ENCODE data around the gene MYBPC1. TPM values are rescaled to one million over a fixed set of nuclear protein-coding genes. Genes with fewer than 3 reads are reported as not detected.
"Not testable (repeated sequence)": the region's sequence is repeated elsewhere in the genome, so short reads cannot be mapped to it uniquely, and the experiment has no call there.

The MYBPC1 gene
- total and polyA plus RNA-seq, 12 donors: 0.14 to 9.3 (median 0.66) TPM; not detected in 5

DNA sequence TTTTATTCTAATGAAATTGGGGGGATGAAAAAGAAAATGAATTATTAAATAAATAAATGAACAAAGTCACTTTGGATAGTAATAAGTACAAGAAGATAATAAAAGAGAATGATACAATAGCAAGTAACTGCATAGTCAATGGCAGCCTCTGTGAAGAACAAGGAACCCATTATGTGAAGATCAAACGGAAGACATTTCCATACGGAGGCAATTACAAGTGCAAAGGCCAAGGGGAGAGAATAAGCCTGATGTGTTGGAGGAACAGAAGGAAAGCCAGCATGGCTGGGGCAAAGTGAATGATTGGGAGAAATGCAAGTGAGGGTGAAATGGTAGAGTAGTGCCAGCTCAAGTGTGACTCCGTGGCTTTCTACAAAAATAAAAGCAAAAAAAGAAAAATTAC lies 58.7 kb downstream of the MYBPC1 start:
- Histone ChIP-seq H3K27me3 (peaks cover 3% of the 10 kb centered on the region), H3K9me3 (replicated peaks in 1 of 3) (no peaks in the 10 kb centered on the region), H3K4me1 (replicated peaks in 1 of 2) (no peaks in the 10 kb centered on the region), H3K36me3 (replicated peaks in 1 of 2) (no peaks in the 10 kb centered on the region), H3K27ac (no peak overlapping the region), H3K4me3 (no peak overlapping the region)
- TF ChIP-seq, protein P1, sequence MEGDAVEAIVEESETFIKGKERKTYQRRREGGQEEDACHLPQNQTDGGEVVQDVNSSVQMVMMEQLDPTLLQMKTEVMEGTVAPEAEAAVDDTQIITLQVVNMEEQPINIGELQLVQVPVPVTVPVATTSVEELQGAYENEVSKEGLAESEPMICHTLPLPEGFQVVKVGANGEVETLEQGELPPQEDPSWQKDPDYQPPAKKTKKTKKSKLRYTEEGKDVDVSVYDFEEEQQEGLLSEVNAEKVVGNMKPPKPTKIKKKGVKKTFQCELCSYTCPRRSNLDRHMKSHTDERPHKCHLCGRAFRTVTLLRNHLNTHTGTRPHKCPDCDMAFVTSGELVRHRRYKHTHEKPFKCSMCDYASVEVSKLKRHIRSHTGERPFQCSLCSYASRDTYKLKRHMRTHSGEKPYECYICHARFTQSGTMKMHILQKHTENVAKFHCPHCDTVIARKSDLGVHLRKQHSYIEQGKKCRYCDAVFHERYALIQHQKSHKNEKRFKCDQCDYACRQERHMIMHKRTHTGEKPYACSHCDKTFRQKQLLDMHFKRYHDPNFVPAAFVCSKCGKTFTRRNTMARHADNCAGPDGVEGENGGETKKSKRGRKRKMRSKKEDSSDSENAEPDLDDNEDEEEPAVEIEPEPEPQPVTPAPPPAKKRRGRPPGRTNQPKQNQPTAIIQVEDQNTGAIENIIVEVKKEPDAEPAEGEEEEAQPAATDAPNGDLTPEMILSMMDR (IDR thresholded peaks at IDR 0.05): no peak
- no peak for TF ChIP-seq POLR2A (IDR thresholded peaks at IDR 0.05)
- WGBS, 4 donors: 31 to 42% (median 38%) methylated on average over 3 of the region's 3 CpGs
- no peak for DNase-seq
- intact Hi-C loops (cut with DNase I): no loop called here

DNA sequence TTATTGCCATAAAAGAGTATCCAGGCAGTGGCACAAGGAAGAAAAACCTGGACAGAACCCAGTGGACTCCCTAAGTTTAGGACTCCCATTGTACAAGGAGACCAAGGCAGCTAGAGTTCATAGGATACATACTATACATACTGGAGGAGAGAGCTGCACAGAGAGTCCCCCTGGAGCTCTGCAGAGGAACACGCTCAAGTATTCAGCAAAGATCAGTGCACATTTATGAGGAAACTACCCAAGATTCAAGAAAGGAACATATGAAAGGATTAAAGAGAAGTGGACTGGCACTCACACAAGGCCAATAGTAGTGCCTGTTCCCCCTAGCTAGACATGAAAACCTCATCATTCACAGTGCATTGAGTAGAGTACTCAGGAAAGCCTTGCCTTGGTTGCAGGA lies 59.7 kb downstream of the MYBPC1 start:
- TF ChIP-seq, protein P1 (IDR thresholded peaks at IDR 0.05): no peak
- TF ChIP-seq POLR2A (IDR thresholded peaks at IDR 0.05): no peak
- intact Hi-C loops (cut with DNase I): no loop called here
- no peaks in the 10 kb centered on the region for H3K9me3 ChIP-seq (replicated peaks in 1 of 3)
- no peak overlapping the region for H3K27ac ChIP-seq
- no peak overlapping the region for H3K4me3 ChIP-seq
- 76 to 100% (median 87%) methylated on average over 1 of the region's 1 CpG for WGBS, 4 donors
- H3K27me3 ChIP-seq: peaks cover 3% of the 10 kb centered on the region
- H3K4me1 ChIP-seq (replicated peaks in 1 of 2): no peaks in the 10 kb centered on the region
- DNase-seq: no peak
- H3K36me3 ChIP-seq (replicated peaks in 1 of 2): no peaks in the 10 kb centered on the region

DNA sequence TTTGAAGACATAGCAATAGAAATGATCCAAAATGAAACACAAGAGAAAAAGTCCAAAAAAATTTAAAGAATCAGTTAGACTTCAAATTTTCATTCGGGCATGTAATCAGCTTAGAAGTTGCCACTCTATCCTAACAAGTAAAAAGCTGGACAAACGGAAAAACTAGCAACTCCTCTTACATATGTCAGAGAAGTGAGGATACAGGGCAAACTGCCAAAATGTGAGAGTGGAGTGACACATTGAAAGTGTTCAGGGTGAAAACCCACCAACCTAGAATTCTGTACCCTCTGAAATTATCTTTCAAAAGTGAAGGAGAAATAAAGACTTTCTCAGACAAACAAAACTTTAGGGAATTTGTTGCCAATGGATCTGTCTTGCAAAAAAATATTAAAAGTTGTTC lies 60.6 kb downstream of the MYBPC1 start:
- 46 to 77% (median 67%) methylated on average over 2 of the region's 2 CpGs for WGBS, 4 donors
- no peak for TF ChIP-seq POLR2A (IDR thresholded peaks at IDR 0.05)
- TF ChIP-seq, protein P1 (IDR thresholded peaks at IDR 0.05): no peak
- no peak overlapping the region for H3K27ac ChIP-seq
- no peak overlapping the region for H3K4me3 ChIP-seq
- no peaks in the 10 kb centered on the region for H3K9me3 ChIP-seq (replicated peaks in 1 of 3)
- H3K4me1 ChIP-seq (replicated peaks in 1 of 2): no peaks in the 10 kb centered on the region
- H3K36me3 ChIP-seq (replicated peaks in 1 of 2): no peaks in the 10 kb centered on the region
- intact Hi-C loops (cut with DNase I): no loop called here
- peaks cover 3% of the 10 kb centered on the region for H3K27me3 ChIP-seq
- no peak for DNase-seq

DNA sequence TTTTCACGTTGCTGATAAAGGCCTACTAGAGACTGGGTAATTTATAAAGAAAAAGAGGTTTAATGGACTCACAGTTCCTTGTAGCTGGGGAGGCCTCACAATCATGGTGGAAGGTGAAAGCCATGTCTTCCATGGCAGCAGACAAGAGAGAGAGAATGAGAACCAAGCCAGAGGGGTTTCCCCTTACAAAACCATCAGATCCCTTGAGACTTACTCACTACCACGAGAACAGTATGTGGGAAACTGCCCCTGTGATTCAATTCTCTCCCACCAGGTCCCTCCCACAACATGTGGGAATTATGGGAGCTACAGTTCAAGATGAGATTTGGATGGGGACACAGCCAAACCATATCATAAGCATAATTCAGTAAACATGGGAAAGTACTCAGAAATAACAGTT lies 65.9 kb downstream of the MYBPC1 start:
- H3K9me3 ChIP-seq (replicated peaks in 1 of 3); H3K4me3 ChIP-seq; H3K36me3 ChIP-seq (replicated peaks in 1 of 2); H3K27me3 ChIP-seq; H3K4me1 ChIP-seq (replicated peaks in 1 of 2); H3K27ac ChIP-seq; intact Hi-C loops (cut with DNase I); DNase-seq: not testable (repeated sequence)
- WGBS, 4 donors: 73 to 88% (median 86%) methylated on average over 2 of the region's 2 CpGs

DNA sequence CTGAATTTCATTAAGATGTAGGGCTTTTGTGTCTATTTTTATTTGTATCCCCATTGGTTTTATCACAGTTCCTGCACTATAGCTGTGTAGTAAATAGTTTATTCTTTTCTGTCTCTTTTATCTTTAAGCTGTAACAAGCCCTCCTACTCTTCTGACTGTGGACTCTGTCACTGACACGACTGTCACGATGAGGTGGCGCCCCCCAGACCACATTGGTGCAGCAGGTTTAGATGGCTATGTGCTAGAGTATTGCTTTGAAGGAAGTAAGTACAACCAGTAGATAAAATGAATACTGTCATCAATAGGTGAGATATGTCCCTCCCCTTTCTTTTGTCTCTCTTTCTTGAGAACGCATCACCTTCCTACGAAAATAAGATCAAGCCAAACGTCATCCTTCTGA lies 68.5 kb downstream of the MYBPC1 start:
- Histone ChIP-seq H3K4me1 (replicated peaks in 1 of 2) (no peaks in the 10 kb centered on the region), H3K36me3 (replicated peaks in 1 of 2) (no peaks in the 10 kb centered on the region), H3K27me3 (peaks cover 4% of the 10 kb centered on the region), H3K4me3 (no peak overlapping the region), H3K27ac (no peak overlapping the region), H3K9me3 (replicated peaks in 1 of 3) (no peaks in the 10 kb centered on the region)
- 85 to 91% (median 85%) methylated on average over 6 of the region's 6 CpGs for whole genome bisulfite sequencing, 4 donors
- intact Hi-C loops (cut with DNase I): no loop called here
- no peak for DNase-seq
- TF ChIP-seq, protein P1 (IDR thresholded peaks at IDR 0.05): no peak
- TF ChIP-seq POLR2A (IDR thresholded peaks at IDR 0.05): no peak

Measured in adrenal gland (tissue), 12 donors.